Measurements from ENCODE around the gene GCNT4. TPM values are rescaled to one million over a fixed set of nuclear protein-coding genes. Genes with fewer than 3 reads are reported as not detected.
"Not testable (repeated sequence)": the region's sequence is repeated elsewhere in the genome, so short reads cannot be mapped to it uniquely, and the experiment has no call there.

Gene GCNT4
- total RNA-seq (1 to 10 TPM; 1.4 to 3.2 (median 2.8) TPM), polyA plus RNA-seq (1 to 10 TPM in 2 of 3 donors, under 1 TPM in 1; 0.69 to 1.8 (median 1.1) TPM)

GRCh38 chr5:75052192-75053053 lies at the start of gene GCNT4:
GCNT4 (minus strand) TSS chr5:75052558; CDS start chr5:75030037, 22,521 bp downstream.
- peaks cover 0 to 57% (median 33%) of the 10 kb centered on the region in 4 donors for H3K4me1 ChIP-seq
- intact Hi-C loops (cut with DNase I) = loop anchor here (2.0 to 10.0 kb wide), 4 partner anchors 184 to 622 kb away; partner anchors contain the start of genes ANKRD31, HEXB and HMGCR
- peak; percentile 72 for DNase-seq

GRCh38 chr5:75095956-75096355 lies 43.6 kb upstream of the GCNT4 start:
- intact Hi-C loops (cut with DNase I); H3K36me3 ChIP-seq: not testable (repeated sequence)
- WGBS, 2 donors = 63% methylated on average over 3 of the region's 3 CpGs

More at GRCh38 chr5:75052192-75053053, at the start of gene GCNT4:
- Histone ChIP-seq H3K9me3 (no peaks in the 10 kb centered on the region), H3K4me3 (peak within 1 kb of the TSS; percentile 53 to 92 (median 88)), H3K36me3 (no peaks in the 10 kb centered on the region), H3K27ac (peak within 1 kb of the TSS; percentile 94 to 96 (median 94)), H3K27me3 (no peaks in the 10 kb centered on the region)
- 1% methylated on average over 74 of the region's 74 CpGs for WGBS, 2 donors
- TF ChIP-seq POLR2A (IDR thresholded peaks at IDR 0.05) (no peak), EP300 (IDR thresholded peaks at IDR 0.05) (no peak), POLR2AphosphoS5 (IDR thresholded peaks at IDR 0.05) (peak in 2 of 4 donors; percentile 41 to 55)

GRCh38 chr5:75091597-75091996 lies 39.2 kb upstream of the GCNT4 start:
- H3K4me3 ChIP-seq = no peak overlapping the region
- no peaks in the 10 kb centered on the region for H3K36me3 ChIP-seq
- no peaks in the 10 kb centered on the region for H3K9me3 ChIP-seq
- H3K4me1 ChIP-seq = no peaks in the 10 kb centered on the region
- H3K27me3 ChIP-seq = no peaks in the 10 kb centered on the region
- 79 to 89% methylated on average over 3 of the region's 3 CpGs for WGBS, 2 donors
- intact Hi-C loops (cut with DNase I) = no loop called here
- no peak overlapping the region for H3K27ac ChIP-seq
- DNase-seq = no peak
- no peak for TF ChIP-seq POLR2A (IDR thresholded peaks at IDR 0.05)
- TF ChIP-seq EP300 (IDR thresholded peaks at IDR 0.05) = no peak
- no peak for TF ChIP-seq POLR2AphosphoS5 (IDR thresholded peaks at IDR 0.05)
- no peak for TF ChIP-seq CTCF (IDR thresholded peaks at IDR 0.05)

More at GRCh38 chr5:75095956-75096355, 43.6 kb upstream of the GCNT4 start:
- not testable (repeated sequence) for H3K27ac ChIP-seq, DNase-seq, H3K9me3 ChIP-seq, H3K4me1 ChIP-seq, H3K4me3 ChIP-seq, H3K27me3 ChIP-seq

GRCh38 chr5:75089662-75090061 lies 37.3 kb upstream of the GCNT4 start:
- H3K4me3 ChIP-seq = no peak overlapping the region
- H3K27ac ChIP-seq = no peak overlapping the region
- no peak for DNase-seq
- no peaks in the 10 kb centered on the region for H3K9me3 ChIP-seq
- TF ChIP-seq CTCF (IDR thresholded peaks at IDR 0.05) (no peak), EP300 (IDR thresholded peaks at IDR 0.05) (no peak), POLR2A (IDR thresholded peaks at IDR 0.05) (no peak), POLR2AphosphoS5 (IDR thresholded peaks at IDR 0.05) (no peak)
- no peaks in the 10 kb centered on the region for H3K36me3 ChIP-seq
- intact Hi-C loops (cut with DNase I) = no loop called here
- 76 to 85% methylated on average over 1 of the region's 1 CpG for WGBS, 2 donors
- no peaks in the 10 kb centered on the region for H3K27me3 ChIP-seq
- H3K4me1 ChIP-seq = no peaks in the 10 kb centered on the region

GRCh38 chr5:75089137-75089536 lies 36.8 kb upstream of the GCNT4 start:
- DNase-seq = no peak
- intact Hi-C loops (cut with DNase I) = no loop called here
- Histone ChIP-seq H3K27ac (no peak overlapping the region), H3K36me3 (no peaks in the 10 kb centered on the region), H3K4me1 (no peaks in the 10 kb centered on the region), H3K27me3 (no peaks in the 10 kb centered on the region), H3K9me3 (no peaks in the 10 kb centered on the region), H3K4me3 (no peak overlapping the region)
- 82 to 93% methylated on average over 1 of the region's 1 CpG for WGBS, 2 donors
- no peak for TF ChIP-seq EP300 (IDR thresholded peaks at IDR 0.05)
- no peak for TF ChIP-seq POLR2AphosphoS5 (IDR thresholded peaks at IDR 0.05)
- no peak for TF ChIP-seq POLR2A (IDR thresholded peaks at IDR 0.05)
- no peak for TF ChIP-seq CTCF (IDR thresholded peaks at IDR 0.05)

Measured in sigmoid colon (tissue), 7 donors.